Measurements from ENCODE around the gene CD46.

Gene CD46

DNA sequence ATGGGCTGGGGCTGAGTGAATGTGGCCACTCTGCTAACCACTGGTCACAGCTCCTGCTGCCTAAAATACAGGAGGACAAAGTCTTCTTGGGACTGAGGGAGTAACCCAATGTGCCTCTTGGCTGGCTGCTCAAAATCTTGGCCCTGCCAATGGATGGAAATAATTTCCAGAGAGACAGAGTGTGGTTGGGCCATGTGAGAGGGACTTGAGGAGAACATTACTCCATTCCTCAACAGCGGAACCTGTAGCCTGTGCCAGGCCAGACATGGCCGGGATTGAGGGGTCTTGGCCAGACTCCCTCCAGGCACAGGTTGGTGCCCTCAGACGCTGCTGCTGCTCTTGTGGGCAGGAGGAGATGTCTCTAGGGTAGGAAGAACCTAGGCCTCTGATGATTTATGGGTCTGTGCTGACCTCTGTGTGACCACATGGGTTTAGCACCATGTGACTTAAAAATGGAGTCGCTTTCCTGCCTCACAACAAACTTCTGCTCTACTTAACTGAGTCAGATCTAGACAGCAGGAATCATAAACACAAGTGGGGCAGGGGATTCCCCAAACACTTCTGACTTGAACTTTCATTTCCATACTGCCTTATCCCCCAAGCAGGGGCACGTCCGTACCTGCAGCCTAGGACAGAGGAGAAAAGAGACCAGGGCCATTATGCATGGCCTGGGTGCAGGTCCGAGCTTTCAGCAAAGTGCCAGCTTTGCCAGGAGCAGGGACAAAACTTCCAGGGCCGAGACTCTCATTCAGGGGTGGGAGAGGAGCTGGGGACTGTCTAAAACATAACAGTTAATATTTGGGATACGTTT, 79.9 kb downstream of the CD46 start:
- DNase-seq = peak; percentile 58

DNA sequence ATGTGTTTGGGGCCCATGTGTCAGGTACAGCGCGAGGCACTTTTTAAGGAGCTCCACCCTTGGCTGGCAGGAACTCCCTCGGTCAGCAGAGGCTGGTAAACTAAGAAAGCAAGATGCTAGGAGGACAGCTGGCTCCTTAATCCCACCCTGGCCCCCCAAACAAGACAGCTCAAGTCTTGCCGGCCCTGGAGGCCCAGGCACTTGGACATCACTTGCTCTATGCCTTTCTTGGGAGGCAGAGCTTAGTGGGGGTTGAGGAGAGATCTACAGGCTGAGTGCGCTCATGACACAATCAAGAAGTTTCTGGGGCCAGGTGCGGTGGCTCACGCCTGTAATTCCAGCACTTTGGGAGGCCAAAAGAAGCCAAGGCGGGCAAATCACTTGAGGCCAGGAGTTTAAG, 80.9 kb downstream of the CD46 start:
- no peak for DNase-seq

DNA sequence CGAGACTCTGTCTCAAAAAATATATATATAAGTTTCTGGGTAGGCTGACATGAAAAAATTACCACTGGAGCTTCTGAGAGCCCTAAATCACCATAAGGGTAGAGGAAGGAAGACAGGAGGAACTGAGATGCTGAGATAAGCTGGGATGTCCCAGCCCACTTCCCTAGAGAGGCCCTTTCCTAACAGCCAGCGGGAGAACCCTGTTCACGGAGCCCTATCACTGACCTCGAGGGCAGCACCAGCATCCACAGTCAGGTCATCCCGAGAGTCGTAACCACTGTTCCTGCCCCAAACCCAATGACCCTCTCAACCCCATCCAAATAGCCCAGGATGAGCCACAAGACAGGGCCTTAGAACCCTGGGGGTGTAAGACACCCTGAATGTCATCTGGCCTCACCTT, 81.5 kb downstream of the CD46 start:
- DNase-seq = no peak

DNA sequence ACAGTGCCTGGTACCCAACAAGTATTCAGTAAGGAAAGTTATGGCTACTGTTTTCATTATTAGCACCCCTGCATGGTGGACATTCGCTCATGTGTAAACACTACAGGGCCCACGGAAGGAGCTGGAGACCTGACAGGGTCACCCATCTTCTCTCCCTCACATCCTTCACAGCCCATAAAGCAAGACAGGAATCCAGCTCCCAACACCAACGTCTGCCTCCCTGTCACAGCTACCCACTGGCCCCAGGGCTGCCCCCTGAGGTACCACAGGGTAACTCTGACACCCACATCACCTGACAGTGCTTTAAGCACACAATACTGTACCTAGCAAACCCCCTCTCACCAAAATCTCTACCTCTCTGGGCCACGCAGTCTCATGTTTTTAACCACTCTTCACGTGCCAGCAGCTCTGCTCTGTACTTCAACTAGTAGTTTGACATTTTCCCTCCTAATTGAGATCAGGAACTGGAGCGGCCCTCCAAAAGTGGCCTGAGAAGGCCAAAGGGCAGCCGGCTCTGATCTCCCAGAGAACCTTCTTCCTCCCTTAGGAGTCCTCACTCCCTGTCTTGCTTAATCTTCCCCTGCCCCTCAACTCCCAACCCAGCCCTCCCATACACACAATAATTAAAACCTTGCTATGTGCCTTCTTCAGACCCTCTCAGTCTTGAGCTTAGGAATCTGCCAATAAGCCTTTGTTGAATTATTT, 82.3 kb downstream of the CD46 start:
- DNase-seq = no peak

DNA sequence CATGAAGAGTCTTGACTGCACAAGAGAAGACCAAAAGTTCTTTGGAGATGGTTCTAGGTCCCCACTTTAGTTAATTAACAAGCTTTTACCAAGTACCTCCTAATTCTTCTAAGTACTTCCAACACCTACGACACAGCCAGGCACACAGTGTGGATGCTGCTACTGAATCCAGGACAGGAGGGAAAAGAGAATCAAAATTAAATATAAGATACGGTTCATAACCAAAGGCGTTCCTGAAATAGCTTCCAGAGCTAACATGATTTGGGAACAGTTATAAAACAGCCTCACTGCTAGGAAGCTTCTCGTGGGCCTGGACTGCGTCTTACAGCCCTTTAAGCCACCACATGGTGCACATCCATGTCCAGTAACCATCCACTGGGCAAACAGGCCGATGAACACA, 84.1 kb downstream of the CD46 start:
- DNase-seq = no peak

DNA sequence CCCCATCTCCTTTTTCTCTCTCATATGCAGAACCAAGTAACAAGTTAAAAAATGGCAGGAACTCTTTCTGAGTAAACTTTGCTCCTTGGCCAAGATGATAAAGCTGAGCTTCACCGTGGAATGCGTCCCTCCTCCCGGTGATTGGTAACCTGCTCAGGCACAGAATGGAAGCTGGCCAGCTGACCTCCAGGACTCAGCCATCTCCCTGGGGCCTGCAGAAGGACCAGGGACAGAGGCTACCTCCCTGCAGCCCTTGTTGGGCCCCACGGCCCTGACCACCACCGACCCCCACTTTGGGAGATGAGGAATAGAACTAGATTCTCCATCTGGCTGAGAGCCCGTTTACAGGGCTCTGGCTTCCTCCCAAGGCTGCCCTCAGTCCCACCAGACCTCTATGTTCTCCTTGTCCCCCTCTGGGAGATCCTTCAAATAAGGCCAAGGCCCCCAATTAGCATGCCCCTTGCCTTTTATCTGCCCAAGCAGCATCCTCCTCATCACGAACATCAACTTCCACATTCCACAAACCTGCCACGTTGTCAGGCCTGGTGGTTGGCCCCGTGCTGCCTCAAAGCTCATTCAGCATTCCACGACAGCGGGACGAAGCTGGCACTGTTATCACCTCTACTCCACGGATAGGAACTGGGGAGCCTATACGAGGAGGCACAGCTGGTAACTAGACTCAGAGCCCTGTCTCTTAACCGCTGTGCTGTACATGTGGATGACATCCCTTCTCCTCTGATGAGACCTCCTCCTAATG, 84.9 kb downstream of the CD46 start:
- DNase-seq = no peak

DNA sequence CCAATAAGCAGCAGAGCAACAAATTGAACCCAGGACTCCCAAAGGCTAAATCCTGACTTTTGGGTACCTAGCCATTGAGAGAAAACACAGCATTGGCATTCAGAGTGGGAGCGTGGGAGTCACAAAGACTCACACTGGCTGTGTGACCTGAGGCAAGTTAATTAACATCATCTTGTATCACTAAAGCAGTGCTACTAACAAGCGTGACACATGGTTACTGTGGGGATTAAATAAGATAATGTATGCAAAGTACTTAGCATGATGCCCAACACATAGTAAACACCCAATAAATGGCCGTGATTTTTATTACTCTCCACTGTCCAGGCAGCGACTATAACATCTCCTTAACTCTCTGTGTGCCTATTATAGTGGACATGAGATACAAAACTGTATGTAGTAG, 85.8 kb downstream of the CD46 start:
- DNase-seq = no peak

DNA sequence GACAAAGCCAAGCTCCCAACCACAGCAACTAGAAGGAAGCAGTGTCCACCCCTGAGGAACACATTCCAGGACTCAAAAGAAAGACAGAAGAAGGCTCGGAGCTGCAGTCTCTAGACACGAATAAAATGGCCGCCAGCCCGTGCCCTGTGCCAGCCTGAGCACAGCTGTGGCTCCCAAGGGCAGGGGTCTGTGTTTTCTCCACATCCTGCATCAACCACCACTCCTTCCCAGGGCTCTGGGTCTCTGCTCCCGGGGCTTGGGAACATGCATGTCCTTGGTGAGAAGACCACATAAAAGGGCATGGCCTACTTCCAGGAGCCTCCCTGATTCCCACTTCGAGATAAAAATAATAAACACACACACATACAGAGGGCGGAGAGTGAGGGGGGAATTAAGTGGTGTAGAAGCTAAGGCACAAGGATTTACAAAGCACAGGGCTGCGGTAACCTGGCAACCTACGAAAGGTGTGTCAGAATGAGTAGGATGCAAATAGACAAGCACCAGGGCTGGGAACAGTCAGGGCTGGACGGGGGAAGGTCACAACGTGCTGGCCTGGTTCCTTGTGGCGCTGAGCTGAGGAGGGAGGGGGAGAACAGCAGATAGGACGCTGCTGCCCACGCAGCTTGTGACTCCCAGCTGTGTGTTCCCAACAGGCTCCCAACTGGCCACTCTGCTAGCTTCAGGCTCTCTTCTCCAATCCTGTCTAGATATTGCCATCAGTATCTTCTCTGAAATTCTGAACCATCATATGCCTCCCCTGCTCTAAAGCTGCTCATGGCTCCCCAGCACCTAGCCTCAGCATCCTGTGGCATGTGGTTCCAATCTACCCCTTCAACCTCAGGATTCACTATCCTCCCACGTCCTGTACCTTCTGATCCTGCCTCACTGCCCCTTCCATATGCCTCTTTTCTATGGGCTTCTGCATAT, 86.6 kb downstream of the CD46 start:
- no peak for DNase-seq

DNA sequence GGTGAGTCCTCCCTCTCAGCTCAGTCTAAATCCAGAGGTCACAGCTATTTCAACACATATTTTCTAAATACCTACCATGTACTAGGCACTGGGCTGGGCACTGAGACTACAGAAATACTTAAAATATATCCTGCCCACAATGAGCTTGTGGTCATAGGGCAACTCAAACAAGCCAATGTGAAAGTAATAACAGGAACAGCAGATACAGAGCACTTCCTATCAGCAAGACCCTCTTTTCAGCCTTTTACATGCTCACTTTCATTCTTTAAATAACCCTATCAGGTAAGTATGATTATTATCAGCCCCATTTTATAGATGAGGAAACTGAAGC, 87.2 kb downstream of the CD46 start:
- no peak for DNase-seq

DNA sequence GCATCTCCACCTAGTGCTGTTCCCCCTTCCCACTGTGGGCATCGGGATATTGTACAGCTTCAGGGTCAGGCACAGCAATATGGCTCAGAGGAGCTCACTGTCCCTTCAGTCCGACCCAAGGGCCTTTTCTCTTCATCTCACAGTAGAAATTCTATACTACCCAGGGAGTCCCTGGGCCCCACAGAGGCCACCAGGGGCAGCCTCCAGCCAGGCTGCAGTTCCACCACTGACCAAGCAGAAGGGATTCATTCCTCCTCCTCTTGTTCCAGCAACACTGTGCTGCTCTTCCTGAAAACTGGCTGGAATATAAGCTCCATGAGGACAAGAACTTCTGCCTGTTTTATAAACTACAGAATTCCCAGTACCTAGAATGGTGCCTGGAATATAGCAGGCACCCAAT, 88.5 kb downstream of the CD46 start:
- DNase-seq = no peak

DNA sequence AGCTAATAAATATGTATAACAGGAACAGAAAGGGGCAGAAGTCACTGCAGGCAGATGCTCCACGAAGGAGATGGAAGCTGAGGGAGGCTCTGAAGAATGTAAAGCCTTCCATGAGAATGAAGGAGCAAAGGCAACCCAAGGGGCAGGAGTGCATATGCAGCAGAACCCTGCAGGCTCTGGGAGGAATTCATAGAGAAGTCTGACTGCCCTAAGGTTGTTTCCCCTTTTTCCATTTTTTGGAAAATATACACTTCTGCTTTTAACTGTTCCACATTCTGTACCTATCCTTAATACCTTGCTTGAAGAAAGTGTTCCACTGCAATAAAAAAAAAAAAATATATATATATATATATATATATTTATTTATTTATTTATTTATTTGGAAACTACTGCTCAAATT, 89.4 kb downstream of the CD46 start:
- DNase-seq = no peak

DNA sequence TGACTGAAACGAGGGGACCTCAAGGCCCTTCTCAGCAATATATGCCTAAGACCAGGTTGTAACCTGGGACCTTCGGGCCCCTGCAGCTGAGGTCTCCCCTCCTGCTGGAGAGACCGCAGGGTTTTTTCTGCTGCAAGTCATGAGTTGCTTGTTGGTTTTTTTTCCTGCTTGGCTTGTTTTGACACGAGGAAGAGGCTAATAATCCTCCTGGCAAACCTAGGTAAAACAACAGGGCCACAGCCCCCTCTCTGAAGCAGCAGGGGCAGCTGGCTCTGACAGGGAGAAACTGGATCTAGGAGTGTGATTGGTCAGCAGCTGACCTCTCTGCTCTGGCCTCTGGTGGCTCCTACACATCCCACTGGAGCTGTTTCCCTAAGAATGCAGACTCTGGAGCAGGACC, 90.0 kb downstream of the CD46 start:
- no peak for DNase-seq

DNA sequence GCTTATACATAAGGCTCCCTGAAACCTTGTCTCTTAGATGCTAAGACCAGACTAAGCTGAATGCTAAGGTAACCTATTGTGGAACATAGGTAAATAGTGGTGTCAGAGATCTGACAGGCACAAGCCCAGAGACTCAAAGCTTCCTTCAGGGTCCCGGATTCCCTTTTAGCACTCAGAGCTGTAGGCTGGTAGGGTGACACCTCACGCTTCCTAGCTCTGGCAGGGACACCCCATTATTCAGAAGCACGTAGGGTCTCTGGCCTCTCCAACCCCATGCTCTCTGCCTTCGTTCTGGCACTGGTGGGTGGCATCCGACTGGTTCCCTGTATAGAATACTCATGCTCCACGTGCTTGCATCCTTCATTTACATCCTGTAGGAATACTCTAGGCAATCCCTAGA, 90.7 kb downstream of the CD46 start:
- no peak for DNase-seq

DNA sequence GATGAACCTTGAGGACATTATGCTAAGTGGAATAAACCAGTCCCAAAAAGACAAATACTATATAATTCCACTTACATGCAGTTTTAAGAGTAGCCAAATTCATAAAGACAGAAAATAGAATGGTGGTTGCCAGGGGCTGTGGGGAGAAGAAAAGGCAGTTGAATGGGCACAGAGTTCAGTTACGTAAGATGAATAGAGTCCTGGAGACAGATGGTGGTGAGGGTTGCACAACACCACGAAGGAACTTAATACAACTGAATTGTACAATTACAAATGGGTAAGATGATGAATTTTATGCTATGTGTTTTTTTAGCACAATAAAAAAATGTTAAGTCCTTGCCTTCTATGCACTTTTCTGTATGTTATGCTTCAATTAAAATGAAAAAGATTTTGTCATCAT, 92.5 kb downstream of the CD46 start:
- no peak for DNase-seq

Measured in CD4-positive, alpha-beta T cell treated with Interleukin-10 for 1 hour (primary cell).